ENCODE results near the gene PPP1R9B.

PPP1R9B gene

DNA sequence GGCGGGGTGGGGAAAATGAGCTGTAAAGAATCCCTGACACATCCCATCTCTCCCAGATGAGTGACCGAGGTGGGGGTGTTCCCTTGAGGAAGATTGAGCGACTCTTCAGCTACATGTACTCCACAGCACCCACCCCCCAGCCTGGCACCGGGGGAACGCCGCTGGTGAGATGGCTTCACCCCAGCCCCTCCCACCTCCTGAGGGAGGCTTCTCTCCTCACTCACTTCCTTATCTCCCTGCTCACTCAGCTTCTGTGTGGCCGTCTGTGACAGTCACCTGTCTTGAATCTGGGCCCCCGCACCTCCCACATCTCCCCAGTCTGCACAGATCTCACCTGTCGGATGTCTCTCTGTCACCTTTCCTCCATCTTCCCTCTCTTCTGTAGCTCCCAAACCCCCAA, 41.9 kb downstream of the PPP1R9B start:
- Mint-ChIP-seq H3K4me3 (no peak overlapping the region), H3K36me3 (ENCODE audit: low read depth) (peaks cover 34% of the 10 kb centered on the region), H3K27ac (peak overlapping the region in 1 of 3 experiments; percentile 14), H3K9me3 (no peaks in the 10 kb centered on the region), H3K27me3 (ENCODE audit: low read depth) (no peaks in the 10 kb centered on the region), H3K4me1 (peaks cover under 1% of the 10 kb centered on the region)
- TF ChIP-seq, protein P1, sequence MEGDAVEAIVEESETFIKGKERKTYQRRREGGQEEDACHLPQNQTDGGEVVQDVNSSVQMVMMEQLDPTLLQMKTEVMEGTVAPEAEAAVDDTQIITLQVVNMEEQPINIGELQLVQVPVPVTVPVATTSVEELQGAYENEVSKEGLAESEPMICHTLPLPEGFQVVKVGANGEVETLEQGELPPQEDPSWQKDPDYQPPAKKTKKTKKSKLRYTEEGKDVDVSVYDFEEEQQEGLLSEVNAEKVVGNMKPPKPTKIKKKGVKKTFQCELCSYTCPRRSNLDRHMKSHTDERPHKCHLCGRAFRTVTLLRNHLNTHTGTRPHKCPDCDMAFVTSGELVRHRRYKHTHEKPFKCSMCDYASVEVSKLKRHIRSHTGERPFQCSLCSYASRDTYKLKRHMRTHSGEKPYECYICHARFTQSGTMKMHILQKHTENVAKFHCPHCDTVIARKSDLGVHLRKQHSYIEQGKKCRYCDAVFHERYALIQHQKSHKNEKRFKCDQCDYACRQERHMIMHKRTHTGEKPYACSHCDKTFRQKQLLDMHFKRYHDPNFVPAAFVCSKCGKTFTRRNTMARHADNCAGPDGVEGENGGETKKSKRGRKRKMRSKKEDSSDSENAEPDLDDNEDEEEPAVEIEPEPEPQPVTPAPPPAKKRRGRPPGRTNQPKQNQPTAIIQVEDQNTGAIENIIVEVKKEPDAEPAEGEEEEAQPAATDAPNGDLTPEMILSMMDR (IDR thresholded peaks at IDR 0.05; ENCODE audit: unreplicated experiment in 3 of 3), result no peak

DNA sequence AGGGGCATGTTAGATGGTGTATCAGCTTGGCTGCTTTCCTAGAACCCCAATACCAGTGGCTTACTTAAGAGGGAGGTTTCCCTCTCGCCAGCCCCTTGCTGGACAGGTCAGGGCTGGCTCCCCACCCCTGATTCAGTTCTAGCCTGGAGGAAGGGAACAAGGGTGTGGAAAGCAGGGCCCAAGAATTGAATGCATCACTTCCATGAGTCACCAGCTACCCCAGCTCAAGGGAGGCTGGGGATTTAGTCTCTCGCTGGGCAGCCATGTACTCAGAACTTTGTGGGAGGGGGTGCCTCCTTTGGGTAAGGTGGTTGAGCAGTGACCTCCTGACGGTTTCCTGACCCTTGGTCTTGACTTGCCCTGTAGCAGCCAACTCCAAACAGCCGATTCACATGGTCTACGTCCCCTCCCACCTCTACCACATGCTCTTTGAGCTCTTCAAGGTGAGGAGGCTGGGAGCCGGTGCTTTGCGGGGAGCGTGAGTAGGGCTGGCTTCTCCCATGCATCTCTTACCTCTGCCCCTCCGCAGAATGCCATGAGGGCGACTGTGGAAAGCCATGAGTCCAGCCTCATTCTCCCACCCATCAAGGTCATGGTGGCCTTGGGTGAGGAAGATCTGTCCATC, 42.6 kb downstream of the PPP1R9B start:
- Mint-ChIP-seq H3K4me3 (no peak overlapping the region), H3K9me3 (no peaks in the 10 kb centered on the region), H3K36me3 (ENCODE audit: low read depth) (peaks cover 32% of the 10 kb centered on the region), H3K4me1 (peaks cover 7% of the 10 kb centered on the region), H3K27ac (no peak overlapping the region), H3K27me3 (ENCODE audit: low read depth) (no peaks in the 10 kb centered on the region)
- TF ChIP-seq, protein P1 (IDR thresholded peaks at IDR 0.05; ENCODE audit: unreplicated experiment in 3 of 3), result no peak

DNA sequence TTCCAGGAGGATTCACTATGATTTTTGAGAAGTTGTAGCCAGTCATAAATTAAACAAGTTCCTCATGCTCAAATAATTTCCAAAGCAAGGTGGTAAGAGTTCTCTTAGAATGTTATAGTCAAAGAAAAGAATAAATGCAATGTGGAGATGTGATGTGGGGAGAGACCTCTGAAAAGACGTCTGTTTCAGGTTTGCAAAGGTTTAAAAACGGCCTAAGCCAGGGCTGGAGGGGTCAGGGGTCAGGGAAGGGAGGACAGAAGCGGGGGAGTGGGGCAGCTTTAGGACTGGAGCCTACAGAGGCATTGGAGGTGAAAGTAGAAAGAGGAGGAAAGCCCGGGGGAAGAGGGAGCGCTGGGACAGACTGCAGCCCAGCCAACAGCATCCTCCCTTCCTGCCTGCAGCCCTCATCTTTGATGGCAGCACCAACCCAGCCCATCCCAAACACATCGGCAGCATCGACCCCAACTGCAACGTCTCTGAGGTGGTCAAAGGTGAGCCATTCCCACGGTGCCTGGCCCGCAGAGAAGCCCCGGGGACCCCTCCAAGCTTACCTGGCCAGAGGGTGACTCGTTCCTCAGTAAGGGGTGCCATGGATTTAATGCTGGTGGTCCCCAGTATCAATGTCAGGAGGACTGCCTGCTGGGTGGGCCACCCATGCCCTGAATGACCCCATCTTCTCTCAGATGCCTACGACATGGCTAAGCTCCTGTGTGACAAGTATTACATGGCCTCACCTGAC, 43.9 kb downstream of the PPP1R9B start:
- peaks cover 32% of the 10 kb centered on the region for H3K36me3 Mint-ChIP-seq (ENCODE audit: low read depth)
- no peak overlapping the region for H3K4me3 Mint-ChIP-seq
- H3K27me3 Mint-ChIP-seq (ENCODE audit: low read depth), result no peaks in the 10 kb centered on the region
- TF ChIP-seq, protein P1 (IDR thresholded peaks at IDR 0.05; ENCODE audit: unreplicated experiment in 3 of 3), result no peak
- H3K27ac Mint-ChIP-seq, result peak overlapping the region in 1 of 3 experiments; percentile 1
- H3K9me3 Mint-ChIP-seq, result no peaks in the 10 kb centered on the region
- peaks cover 20% of the 10 kb centered on the region for H3K4me1 Mint-ChIP-seq

DNA sequence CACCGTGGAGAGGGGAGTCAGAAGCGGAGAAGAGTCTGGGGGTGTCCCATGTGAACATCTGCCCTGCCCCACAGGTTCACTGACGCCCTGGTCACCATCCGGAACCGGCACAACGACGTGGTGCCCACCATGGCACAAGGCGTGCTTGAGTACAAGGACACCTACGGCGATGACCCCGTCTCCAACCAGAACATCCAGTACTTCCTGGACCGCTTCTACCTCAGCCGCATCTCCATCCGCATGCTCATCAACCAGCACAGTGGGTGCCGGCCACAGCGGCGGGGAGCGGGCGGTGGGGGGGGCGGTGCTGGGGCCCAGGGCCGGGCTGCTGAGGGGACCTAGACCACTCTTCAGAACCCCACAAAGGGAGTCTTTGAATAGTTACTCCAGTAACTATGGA, 44.7 kb downstream of the PPP1R9B start:
- Mint-ChIP-seq H3K27me3 (ENCODE audit: low read depth) (no peaks in the 10 kb centered on the region), H3K36me3 (ENCODE audit: low read depth) (peaks cover 32% of the 10 kb centered on the region), H3K27ac (no peak overlapping the region), H3K9me3 (no peaks in the 10 kb centered on the region), H3K4me3 (no peak overlapping the region), H3K4me1 (peaks cover 28% of the 10 kb centered on the region)
- TF ChIP-seq, protein P1 (IDR thresholded peaks at IDR 0.05; ENCODE audit: unreplicated experiment in 3 of 3), result no peak

DNA sequence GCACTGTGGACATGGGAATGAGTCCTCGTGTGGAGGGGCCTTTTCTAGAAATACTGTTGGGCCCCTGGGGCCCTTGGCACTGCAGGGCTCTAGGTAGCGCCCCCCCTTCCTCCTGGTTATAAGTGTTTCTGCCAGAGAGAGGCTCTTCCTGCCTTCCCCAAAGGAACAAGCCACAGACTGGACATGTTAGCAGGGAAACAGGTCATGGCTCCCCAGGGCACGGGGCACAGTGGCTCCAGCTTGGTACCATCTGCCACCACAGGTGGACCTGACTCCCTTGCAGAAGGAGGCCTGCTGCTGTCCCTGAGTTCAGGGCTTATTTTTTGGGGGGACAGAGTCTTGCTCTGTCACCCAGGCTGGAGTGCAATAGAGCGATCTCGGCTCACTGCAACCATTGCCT, 46.5 kb downstream of the PPP1R9B start:
- Mint-ChIP-seq H3K27me3 (ENCODE audit: low read depth) (no peaks in the 10 kb centered on the region), H3K4me1 (peaks cover 40% of the 10 kb centered on the region), H3K4me3 (no peak overlapping the region), H3K27ac (no peak overlapping the region), H3K36me3 (ENCODE audit: low read depth) (peaks cover 35% of the 10 kb centered on the region), H3K9me3 (no peaks in the 10 kb centered on the region)
- TF ChIP-seq, protein P1 (IDR thresholded peaks at IDR 0.05; ENCODE audit: unreplicated experiment in 3 of 3), result no peak

All from nephron (organoid).